CD4-positive, alpha-beta T cell treated with Interleukin-17A for 1 hour (primary cell): ENCODE results near the gene FDXACB1.
A peak's percentile ranks its signal among the peaks of the same experiment; 100 is the strongest.
"Not testable (repeated sequence)": the region's sequence is repeated elsewhere in the genome, so short reads cannot be mapped to it uniquely, and the experiment has no call there.

Source experiments
- DNase-seq: peaks from one replicate; pipeline ENCODE4 v3.0.0-alpha.2; 2020

Gene FDXACB1

DNA sequence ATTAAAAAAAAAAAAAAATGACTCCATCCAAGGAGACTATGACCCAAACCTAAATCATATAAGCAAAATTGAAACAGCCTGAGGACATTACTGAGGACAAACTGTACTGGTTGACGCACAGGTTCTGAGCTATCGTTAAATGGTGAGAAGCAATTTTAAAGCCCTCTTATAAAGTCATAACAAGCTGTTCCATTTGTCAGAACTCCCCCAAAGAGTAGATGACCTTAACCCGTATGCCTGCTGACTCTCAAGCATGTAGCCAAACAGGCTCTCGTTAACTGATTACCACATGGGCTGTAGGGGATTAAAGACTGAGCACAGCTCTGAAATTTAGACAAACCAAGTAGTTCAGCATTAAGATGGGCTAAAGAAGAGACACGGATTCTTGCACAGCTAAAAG, 30.4 kb upstream of the FDXACB1 start:
- DNase-seq, result no peak

DNA sequence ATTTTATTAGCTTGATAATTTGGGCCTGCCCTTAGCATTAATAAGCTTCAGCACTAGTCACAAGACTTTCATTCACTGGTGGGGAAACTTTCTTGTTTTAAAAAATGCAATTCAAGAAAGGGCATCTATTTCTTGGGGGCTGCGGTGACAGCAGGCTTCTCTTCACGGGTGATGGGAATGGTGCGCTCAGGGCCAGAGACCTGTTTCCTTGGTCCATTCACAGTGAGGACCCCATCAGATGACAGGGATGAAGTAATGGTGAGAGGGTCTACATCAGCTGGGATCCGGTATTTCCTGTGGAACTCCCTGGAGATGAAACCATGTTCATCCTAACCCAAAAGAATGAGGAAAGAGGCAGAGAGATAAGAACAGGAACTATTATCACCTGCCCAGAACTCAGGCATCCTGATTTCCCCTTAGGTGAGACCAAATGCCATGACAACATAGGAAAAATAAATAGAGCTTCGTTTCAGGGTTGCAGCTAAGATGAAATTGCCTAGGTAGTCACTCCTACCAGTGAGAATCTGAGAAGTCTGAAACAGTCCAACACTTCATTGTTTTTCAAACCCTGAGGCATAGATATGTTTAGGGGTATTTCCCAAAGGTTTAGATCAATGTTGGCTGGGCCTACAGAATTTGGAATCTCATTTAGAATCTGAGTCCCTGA, 29.8 kb upstream of the FDXACB1 start:
- DNase-seq, result no peak

DNA sequence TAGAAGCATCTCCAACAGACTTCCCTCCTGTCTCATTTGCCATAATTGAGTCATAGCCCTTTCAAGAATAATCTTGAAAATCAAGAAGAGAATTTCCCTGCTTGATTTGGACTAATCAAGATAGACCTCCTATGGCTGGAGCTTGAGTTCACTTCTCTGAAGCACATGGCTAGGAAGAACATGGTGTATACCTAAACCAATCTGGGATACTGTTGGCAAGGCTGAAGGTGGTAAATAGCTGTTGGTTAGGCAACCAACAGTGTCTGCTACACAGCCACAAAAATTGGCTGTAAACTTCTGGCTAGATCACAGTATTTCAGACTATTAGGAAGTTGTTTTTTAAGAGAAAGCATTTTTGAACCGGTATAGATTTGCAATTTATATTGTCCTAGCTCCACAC, 27.7 kb upstream of the FDXACB1 start:
- DNase-seq, result no peak

DNA sequence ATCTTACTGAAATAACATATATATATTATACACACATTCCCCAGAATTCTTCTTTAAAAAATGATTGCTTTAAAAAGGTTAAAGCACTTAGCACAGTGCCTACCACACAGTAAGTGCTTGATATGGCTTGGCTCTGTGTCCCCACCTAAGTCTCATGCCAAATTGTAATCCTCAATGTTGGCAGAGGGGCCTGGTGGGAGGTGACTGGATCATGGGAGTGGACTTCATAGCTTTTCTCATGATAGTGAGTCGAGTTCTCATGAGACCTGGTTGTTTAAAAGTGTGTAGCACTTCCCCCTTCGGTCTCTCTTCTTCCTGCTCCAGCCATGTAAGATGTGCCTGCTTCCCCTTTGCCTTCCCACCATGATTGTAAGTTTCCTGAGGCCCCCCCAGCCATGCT, 26.4 kb upstream of the FDXACB1 start:
- no peak for DNase-seq

DNA sequence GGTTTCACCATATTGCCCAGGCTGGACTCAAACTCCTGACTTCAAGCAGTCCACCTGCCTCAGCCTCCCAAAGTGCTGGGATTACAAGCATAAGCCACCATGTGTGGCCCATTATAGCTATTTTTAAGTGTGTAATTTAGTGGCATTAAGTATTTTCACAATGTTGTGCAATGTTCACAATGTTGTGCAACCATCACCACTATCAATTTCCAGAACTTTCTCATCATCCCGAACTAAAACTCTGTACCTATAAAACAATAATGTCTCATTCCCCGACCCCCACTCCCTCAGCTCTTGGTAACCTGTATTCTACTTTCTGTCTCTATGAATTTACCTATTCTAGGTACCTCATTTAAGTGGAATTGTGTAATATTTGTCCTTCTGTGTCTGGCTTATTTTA, 7.9 kb upstream of the FDXACB1 start:
- no peak for DNase-seq

DNA sequence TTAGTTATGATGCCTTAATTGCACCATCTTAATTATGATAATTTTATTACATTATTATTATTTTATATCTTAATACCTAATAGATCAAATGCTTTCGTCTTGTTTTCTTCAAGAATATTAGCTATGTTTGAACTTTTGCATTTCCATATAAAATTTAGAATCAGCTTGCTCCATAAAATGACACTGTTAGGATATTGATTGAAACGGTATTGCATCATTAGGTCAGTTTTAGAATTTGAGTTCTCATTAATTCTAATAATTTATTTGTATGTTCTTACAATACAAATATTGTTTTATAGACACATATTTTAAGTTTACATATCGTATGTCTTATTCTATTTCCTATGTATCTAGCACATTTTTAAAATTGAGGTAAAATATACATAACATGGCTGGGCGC, 7.1 kb upstream of the FDXACB1 start:
- no peak for DNase-seq

DNA sequence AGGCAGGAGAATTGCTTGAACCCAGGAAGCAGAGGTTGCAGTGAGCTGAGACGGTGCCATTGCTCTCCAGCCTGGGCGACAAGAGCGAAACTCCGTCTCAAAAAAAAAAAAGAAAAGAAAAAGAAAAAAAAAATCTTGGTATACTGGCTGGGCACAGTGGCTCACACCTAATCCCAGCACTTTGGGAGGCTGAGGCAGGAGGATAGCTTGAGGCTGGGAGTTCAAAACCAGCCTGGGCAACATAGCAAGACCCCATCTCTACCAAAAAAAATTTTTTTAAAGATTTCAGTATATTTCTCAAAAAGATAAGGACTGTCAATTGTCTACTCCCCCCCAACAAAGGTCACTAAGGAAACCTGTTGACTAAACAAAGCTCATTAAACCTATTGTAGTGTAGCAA, 6.1 kb upstream of the FDXACB1 start:
- not testable (repeated sequence) for DNase-seq

DNA sequence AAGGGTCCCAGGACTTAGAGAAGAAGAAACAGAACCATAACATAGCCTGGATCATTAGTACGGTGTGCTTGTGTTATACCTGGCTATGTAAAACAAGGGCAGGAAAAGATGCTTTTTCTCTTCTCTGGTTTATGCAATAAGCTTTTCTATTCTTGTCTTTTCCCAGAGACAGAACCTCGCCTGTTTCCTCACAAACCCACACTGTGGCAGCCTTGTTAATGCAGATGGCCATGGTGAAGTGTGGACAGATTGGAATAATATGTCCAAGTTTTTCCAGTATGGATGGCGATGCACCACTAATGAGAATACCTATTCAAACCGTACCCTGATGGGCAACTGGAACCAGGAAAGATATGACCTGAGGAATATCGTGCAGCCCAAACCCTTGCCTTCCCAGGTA, 3.2 kb upstream of the FDXACB1 start:
- no peak for DNase-seq

DNA sequence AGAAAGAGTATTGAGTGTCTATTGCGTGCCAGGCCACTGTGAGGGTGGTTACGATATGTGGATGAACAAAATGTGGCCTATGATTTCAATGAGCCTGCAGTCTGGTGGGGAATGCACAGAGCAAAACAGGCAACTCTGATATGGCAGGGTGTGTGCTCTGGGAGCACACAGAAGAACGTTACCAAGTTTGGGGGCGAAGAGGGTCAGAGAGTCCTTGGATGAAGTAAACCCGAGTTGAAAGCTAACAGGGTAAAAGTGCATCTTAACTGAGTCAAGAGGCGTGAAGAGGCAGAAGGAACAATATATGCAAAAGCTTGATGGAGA, 634 bp upstream of the FDXACB1 start:
- no peak for DNase-seq

DNA sequence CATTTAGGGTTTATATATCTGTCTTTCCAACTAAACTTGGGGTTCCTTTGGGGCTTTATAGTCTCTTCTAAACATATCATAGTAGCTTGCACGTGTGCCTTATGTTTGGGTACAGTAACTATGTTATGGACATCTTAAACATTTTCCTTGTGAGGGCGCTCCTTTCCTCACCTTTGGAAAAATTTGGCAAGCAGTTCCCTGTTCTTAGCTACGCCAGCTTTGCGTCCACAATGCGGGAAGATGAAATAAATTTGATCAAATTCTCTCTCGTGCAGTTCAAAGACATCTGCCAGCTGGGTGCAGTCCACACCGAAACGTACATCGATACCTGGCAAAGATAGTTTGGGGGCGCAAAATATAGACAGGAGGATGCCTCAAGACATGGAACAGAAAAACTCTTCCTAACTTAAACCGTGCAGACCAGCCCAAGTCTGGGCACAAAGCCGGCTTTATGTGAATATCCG, 548 bp downstream of the FDXACB1 start:
- no peak for DNase-seq

DNA sequence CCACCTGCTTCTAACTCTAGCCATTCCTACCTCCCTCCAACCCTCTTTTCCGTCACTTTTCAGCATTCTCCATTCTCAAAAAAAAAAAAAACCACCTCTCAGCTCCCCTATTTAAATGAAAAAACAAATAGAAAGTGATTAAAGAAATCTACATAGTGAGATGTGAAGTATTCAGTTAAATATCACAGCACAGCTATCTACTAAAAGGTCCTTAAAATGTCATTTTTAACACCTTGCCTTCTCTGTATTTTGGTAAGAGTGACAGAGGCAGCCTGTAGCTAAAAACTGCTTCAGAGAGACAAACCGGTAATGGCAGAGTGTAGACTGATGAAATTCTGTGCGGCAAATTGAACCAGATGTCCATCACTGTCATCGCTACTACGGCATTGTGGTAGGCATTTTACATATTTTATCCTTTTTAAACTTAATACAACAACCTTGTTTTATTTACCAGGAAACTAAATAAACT, 7.2 kb downstream of the FDXACB1 start:
- DNase-seq, result no peak

DNA sequence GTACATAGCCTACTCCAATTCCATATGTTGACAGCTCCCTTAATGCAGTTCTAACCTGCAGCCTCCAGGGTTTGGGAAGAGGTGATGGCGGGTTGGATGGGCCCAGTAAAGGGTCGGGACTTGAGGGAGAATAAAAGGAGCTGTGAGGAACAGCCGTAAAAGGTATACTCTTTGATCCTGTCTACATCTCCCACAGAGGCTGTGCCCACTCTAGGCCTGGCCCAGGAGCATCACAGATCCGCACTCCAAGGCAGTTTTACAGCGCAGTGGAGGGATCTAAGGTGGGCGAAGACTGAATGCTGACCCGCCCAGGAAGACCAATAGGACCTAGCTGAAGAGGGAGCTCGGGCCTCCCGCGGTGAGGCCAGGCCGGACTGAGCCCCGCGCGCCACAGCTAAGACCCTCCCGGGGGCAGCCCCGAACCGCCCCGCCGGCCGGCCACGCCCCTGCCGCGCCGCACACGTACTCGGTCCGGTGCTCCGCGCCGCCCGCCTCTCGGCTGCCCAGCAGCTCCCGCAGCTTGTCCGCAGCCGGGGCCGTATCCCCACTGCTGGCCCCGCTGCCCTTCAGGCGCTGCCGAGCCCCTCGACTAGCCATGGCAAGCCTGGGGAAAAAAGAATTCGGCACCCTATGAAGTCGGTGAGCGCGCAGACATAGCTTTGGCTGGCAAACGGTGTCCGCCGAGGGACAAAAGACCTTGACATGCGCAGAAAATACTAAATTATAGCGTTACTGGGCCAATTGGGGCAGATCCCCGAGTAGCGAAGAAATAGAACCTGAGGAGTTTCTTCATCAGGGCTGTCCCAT, 7.9 kb downstream of the FDXACB1 start, which contains the start of gene ALG9:
Gene ALG9, minus strand, starts transcription at position 696 of the 807 bp plus-strand sequence. Its CDS starts 99 bp downstream, at position 597.
- peak; percentile 93 for DNase-seq

DNA sequence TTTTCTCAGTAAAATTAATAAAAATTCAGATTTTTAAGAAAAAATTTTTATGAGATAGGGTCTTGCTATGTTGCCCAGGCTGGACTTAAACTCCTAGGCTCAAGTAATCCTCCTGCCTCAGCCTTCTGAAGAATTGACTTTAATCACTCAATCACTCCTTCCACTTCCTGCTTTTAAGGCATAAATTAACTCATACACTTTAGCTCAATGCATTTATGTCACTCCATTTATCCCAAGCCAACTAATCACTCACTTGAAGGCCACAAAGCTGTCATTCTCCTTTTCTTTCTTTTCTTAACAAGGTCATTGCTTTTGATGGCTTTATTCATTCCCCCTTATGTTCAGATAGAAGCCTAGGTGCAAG, 8.5 kb downstream of the FDXACB1 start:
- no peak for DNase-seq

DNA sequence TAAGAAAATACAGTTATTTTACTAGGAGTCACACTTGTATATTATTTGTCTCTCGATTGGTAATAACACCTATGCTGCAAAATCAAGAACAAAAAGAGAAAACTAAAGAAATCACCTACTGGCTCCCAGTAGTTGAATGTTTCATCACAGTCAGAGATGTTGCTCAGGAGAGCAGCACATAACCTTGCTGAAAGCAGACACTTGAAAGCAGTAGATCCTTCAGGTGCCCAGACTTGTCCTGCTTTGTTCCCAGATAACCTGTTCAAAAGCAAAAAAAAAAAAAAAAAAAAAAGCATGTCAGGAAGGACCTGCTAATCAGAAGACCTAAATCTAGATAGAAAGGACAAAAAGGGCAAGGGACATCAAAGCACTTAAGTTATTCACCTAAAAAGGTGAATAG, 8.9 kb downstream of the FDXACB1 start:
- no peak for DNase-seq

DNA sequence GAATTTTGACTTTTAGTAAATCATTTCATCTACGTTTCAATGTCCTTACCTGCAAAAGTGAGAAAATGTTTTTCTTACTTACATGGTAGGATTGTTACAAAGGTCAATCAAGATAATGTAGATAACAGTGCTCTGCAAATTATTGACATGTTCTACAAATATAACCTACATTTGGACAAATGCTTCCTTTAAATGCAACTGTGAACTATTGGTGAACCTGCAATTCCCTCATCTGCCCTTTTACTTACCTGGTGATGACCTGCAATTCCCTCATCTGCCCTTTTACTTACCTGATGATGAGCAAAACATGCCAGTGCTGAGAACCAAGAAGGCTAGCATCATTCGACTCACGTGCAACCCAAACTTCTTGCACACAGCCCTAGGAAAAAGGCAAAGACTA, 18.7 kb downstream of the FDXACB1 start:
- DNase-seq, result no peak

DNA sequence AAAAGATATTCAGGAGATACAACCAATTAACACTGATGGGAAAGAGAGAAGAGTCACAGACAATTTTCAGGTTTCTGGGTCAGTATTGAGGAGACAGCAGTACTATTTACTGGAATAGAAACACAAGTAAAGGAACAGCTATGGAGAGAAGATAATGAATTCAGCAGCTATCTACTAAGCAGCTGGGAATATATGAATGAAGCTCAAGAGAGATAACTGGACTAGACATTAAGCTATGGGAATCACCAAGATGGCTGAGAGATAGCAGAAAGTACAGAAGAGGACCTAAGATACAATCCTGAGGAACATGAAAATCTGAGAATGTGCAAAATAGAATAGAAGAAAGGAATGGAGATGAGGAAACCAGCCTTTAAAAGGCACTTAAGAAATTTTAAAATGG, 23.5 kb downstream of the FDXACB1 start:
- DNase-seq, result no peak

DNA sequence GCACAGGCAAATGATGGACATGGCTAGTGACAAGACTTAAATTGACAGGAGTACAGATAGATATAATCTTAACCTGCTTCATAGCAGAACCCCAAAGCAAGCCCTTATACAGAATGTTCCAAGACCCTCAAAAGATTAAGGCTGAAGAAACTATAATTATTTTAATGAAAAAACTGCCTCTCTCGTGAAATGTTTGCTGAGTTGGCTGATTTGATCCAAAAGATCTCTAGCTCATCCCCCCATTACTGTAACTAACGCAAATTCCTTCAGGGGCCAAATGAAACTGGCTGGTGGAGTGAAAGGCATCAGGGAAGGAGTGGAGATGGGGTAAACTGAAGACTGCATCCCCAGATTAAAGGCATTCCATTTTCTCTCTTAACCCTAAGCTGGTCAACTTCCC, 26.9 kb downstream of the FDXACB1 start:
- DNase-seq, result no peak

DNA sequence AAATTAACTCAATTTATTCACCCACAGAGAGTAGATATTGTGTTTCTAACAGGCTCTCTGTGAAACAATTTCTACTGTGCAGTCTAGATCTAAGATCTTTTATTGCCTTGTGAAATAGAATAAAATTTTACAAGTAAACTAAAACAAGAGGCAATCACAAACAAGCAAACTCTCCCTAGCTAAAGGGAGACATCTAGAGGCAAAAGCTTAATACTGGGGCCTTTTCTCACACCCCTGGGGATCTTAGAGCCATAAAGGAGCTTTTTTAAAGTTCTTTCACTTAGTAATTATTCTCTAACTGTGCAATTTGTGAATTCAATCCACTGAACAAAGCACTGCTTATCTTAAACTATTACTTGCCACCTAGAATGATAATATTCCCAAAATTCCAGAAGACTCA, 27.3 kb downstream of the FDXACB1 start:
- no peak for DNase-seq

DNA sequence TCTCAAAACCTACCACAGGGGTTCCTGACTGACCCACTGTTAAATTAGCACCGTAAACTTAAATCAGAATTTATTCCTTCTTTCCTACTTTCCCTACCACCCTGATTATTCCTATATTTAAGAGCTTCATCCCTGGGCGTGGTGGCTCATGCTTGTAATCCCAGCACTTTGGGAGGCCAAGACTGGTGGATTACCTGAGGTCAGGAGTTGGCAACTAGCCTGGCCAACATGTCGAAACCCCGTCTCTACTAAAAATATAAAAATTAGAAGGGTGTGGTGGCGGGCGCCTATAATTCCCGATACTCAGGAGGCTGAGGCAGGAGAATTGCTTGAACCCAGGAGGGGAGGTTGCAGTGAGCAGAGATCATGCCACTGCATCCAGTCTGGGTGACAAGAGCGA, 27.9 kb downstream of the FDXACB1 start:
- DNase-seq, result no peak

DNA sequence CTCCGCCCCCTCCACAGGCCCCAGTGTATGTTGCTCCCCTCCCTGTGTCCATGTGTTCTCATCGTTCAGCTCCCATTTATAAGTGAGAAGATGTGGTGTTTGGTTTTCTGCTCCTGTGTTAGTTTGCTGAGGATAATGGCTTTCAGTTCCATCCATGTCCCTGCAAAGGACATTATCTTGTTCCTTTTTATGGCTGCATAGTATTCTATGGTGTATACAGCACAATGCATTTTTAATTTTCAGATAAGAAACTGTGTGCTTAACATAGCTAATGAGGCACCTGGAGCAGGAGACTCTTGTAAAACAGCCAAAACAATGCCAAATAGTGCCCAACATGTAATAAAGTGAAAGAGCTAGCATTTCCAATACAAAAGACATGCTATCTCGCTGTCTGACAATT, 29.3 kb downstream of the FDXACB1 start:
- DNase-seq, result no peak

DNA sequence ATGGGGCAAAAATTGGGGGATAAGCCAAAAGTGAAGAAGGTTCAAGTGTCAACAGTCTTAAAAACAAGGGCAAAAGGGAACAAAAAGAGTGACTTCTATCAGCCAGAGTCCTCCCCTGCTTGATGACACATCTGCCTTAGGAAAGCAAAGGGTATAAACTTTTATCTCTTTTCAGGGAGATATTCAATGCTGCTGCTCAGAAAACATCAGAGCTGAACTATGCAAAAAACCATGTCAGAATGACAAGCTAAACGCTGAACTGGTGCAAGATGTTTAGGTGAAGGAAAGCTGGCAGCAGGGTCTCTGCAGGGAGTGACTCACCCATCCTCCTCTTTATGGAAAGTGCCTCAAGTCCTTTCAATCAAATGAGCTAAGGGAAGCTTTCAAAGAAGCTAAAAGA, 32.3 kb downstream of the FDXACB1 start:
- no peak for DNase-seq

DNA sequence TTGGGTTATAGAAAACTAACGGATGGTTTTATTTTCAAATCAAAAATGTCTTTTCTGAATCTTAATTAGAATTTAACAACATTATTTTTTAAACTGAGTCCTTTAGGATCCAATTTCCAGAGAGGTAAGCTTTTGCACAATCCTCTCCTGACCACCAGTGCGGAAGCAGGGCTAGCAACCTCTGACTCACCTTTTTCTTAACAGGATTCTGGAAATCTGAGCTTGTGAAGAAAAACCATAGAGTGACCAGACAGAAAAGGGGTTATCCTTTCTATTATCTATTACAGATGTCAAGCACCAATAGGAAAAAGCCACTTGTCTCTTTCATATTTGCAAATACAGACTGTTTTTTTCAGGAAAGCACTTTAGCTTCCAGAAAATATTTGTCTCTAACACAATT, 32.9 kb downstream of the FDXACB1 start:
- no peak for DNase-seq

DNA sequence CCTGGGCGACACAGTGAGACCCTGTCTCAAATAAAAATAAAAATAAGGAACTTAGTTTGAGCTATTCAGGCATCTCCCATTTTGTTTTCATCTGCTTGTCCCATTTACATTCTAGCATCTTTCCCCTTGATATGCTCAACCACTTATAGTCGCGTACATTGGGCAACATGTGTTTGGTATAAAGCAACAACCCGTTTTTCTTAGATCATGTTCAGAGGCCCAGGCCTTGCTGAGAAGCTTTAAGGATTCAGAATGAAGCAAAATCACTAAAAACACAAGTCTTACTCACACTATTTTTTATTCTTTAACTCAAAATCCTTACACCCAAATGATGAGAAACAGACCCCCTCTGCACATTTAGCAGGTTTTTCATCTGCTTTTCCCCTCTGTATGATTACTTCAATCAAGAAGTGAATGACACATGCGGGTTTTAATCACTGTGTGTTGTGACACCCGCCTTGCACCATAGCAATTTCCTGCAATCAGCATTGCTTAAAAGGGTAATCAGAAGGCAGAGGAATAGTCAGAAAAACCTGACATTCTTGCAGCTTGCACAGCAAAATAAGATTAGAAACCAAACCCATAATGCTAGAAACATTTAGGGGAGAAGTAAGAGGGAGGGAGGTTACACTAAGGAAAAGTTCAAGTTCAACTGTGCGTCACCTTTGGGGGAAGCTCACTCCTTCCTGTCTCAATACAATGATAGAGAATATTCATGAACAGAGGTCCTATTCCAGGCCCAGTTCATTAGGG, 33.5 kb downstream of the FDXACB1 start:
- no peak for DNase-seq

DNA sequence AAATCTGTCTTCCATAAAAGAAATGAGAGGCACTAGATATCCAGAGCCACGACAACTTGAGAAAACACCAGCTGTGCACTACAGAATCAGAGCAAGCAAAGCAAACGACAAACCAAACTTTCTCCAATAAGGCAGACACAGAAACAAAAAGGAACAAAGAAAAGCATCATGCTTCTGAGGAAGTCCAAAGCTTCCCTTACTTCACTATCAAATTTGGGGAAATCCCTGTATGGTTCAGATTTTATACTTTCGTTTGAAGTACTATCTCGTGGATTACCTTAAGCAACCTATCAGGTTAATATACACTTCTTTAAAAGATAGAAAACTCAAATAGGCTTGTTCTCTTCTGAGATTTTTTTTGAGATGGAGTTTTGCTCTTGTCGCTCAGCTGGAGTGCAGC, 35.3 kb downstream of the FDXACB1 start:
- no peak for DNase-seq
